ENCODE measurements around the gene RAF1. TPM values are rescaled to one million over a fixed set of nuclear protein-coding genes. Genes with fewer than 3 reads are reported as not detected.
A peak's percentile ranks its signal among the peaks of the same experiment; 100 is the strongest.

Gene RAF1
- total RNA-seq, 2 experiments from 2014 or later, result 127 to 139 TPM

- Histone ChIP-seq H3K27me3 (ENCODE audit: control insufficient read depth in 1 of 2, insufficient read depth in 2 of 2, low read length in 2 of 2) (no peaks in the 10 kb centered on the region), H3K27ac (ENCODE audit: low read depth in 1 of 2, low read length in 2 of 2) (no peak overlapping the region), H3K4me1 (ENCODE audit: insufficient read depth, low read length) (peaks cover 45% of the 10 kb centered on the region), H3K4me3 (ENCODE audit: low read length) (no peak overlapping the region), H3K9me3 (ENCODE audit: control insufficient read depth in 1 of 2, insufficient read depth in 1 of 2, low read length in 2 of 2) (no peaks in the 10 kb centered on the region), H3K36me3 (ENCODE audit: insufficient read depth, low read length) (no peaks in the 10 kb centered on the region)
- ATAC-seq (ENCODE audit: poor library complexity), result no peak
- peak overlapping the region; percentile 53 for H3K4me3 Mint-ChIP-seq
- DNase-seq, result no peak
- H3K27me3 Mint-ChIP-seq, result no peaks in the 10 kb centered on the region
- ChIA-PET CTCF (no interaction called here), POLR2A (no interaction called here)
- H3K4me1 Mint-ChIP-seq (ENCODE audit: low read depth), result peaks cover 79% of the 10 kb centered on the region
- no peak for TF ChIP-seq CTCF (IDR thresholded peaks at IDR 0.05)
- peaks cover 37% of the 10 kb centered on the region for H3K36me3 Mint-ChIP-seq (ENCODE audit: low read depth)
- H3K27ac Mint-ChIP-seq, result peak overlapping the region; percentile 25
- H3K9me3 Mint-ChIP-seq, result no peaks in the 10 kb centered on the region
- intact Hi-C loops (cut with DNase I, micrococcal nuclease), result loop anchor here (5.0 to 10.0 kb wide), 5 partner anchors 33 to 1385 kb away; partner anchors contain the start of genes ATG7 (in 1 of the 2) and MKRN2 (in 1 of the 2)
These were observed 3.7 kb downstream of the RAF1 start for GRCh38 chr3:12660196-12660595.

- H3K4me3 ChIP-seq (ENCODE audit: low read length), result no peak overlapping the region
- intact Hi-C loops (cut with DNase I, micrococcal nuclease), result loop anchor here (5.0 to 10.0 kb wide), 5 partner anchors 32 to 1385 kb away; partner anchors contain the start of genes ATG7 (in 1 of the 2) and MKRN2 (in 1 of the 2)
- no peaks in the 10 kb centered on the region for H3K36me3 ChIP-seq (ENCODE audit: insufficient read depth, low read length)
- H3K9me3 Mint-ChIP-seq, result no peaks in the 10 kb centered on the region
- ChIA-PET CTCF (interaction anchor here (1.3 kb wide), 1 partner anchor 37 kb away, joined by 3 read pairs; no protein-coding TSS in a partner anchor), POLR2A (no interaction called here)
- H3K4me1 Mint-ChIP-seq (ENCODE audit: low read depth), result peaks cover 75% of the 10 kb centered on the region
- peaks cover 35% of the 10 kb centered on the region for H3K36me3 Mint-ChIP-seq (ENCODE audit: low read depth)
- no peaks in the 10 kb centered on the region for H3K27me3 Mint-ChIP-seq
- DNase-seq (no peak), ATAC-seq (ENCODE audit: poor library complexity) (no peak)
- no peak overlapping the region for H3K27ac ChIP-seq (ENCODE audit: low read depth in 1 of 2, low read length in 2 of 2)
- TF ChIP-seq CTCF (IDR thresholded peaks at IDR 0.05), result no peak
- no peaks in the 10 kb centered on the region for H3K27me3 ChIP-seq (ENCODE audit: control insufficient read depth in 1 of 2, insufficient read depth in 2 of 2, low read length in 2 of 2)
- H3K27ac Mint-ChIP-seq, result peak overlapping the region; percentile 25
- no peaks in the 10 kb centered on the region for H3K9me3 ChIP-seq (ENCODE audit: control insufficient read depth in 1 of 2, insufficient read depth in 1 of 2, low read length in 2 of 2)
- peaks cover 40% of the 10 kb centered on the region for H3K4me1 ChIP-seq (ENCODE audit: insufficient read depth, low read length)
- H3K4me3 Mint-ChIP-seq, result peak overlapping the region; percentile 53
These were observed 4.5 kb downstream of the RAF1 start for GRCh38 chr3:12659316-12660015.

GRCh38 chr3:12658593-12659058, 5.3 kb downstream of the RAF1 start:
- Mint-ChIP-seq H3K4me3 (peak overlapping the region; percentile 54), H3K9me3 (no peaks in the 10 kb centered on the region), H3K27me3 (no peaks in the 10 kb centered on the region), H3K4me1 (ENCODE audit: low read depth) (peaks cover 70% of the 10 kb centered on the region), H3K27ac (no peak overlapping the region), H3K36me3 (ENCODE audit: low read depth) (peaks cover 30% of the 10 kb centered on the region)
- Histone ChIP-seq H3K4me1 (ENCODE audit: insufficient read depth, low read length) (peaks cover 44% of the 10 kb centered on the region), H3K27me3 (ENCODE audit: control insufficient read depth in 1 of 2, insufficient read depth in 2 of 2, low read length in 2 of 2) (no peaks in the 10 kb centered on the region), H3K36me3 (ENCODE audit: insufficient read depth, low read length) (no peaks in the 10 kb centered on the region), H3K9me3 (ENCODE audit: control insufficient read depth in 1 of 2, insufficient read depth in 1 of 2, low read length in 2 of 2) (no peaks in the 10 kb centered on the region), H3K27ac (ENCODE audit: low read depth in 1 of 2, low read length in 2 of 2) (no peak overlapping the region), H3K4me3 (ENCODE audit: low read length) (no peak overlapping the region)
- DNase-seq (no peak), ATAC-seq (ENCODE audit: poor library complexity) (no peak)
- no peak for TF ChIP-seq CTCF (IDR thresholded peaks at IDR 0.05)
- ChIA-PET CTCF (interaction anchor here (1.3 kb wide), 1 partner anchor 36 kb away, joined by 3 read pairs; no protein-coding TSS in a partner anchor), POLR2A (no interaction called here)
- intact Hi-C loops (cut with DNase I, micrococcal nuclease), result no loop called here

Measured in CD4-positive, alpha-beta T cell (primary cell).